Measurements from ENCODE around the gene MRAP. TPM values are rescaled to one million over a fixed set of nuclear protein-coding genes. Genes with fewer than 3 reads are reported as not detected.

Gene MRAP
- polyA plus RNA-seq, 3 donors = not detected

GRCh38 chr21:32333953-32334673 lies 35.5 kb downstream of the MRAP start:
- 97% methylated on average over 12 of the region's 19 CpGs for WGBS (ENCODE audit: insufficient coverage)
- peaks cover 87 to 94% of the 10 kb centered on the region in 2 donors for H3K36me3 Mint-ChIP-seq

DNA sequence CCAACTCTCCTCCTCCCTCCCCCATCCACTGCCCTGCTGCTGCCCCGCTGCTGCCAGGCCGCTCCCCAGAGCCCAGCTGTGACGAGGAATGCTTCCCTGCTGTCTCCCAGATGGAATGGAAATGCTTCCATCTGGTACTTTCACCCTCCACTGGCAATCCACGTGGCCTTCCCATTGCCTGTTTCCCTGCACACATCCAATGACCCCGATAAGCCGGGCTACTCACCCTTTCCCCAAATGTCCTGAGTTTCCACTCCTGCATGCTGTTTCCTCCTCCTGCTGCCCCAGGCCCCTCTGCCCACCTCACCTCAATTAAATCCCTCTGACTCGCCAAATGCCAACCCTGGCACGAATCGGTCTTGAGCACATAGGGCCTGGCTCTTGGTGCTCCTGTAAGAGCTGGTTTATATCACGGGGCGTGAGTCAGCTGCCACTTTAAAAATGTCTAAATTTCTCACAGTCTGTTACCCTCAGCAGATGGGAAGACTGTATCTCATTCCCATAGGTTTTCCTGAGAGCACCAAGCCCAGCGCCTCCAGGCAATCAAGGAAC lies 36.4 kb downstream of the MRAP start:
- no peak overlapping the region for H3K27ac ChIP-seq (ENCODE audit: low read depth in 1 of 2, low read length in 2 of 2)
- peaks cover 82 to 95% of the 10 kb centered on the region in 2 donors for H3K36me3 Mint-ChIP-seq
- no peak overlapping the region for H2AFZ ChIP-seq (ENCODE audit: insufficient read depth, low read depth, low read length, poor library complexity, severe bottlenecking)
- no peak overlapping the region for H3K4me3 ChIP-seq (replicated peaks in 1 of 3; ENCODE audit: low read depth in 2 of 3, low read length in 3 of 3)
- no peak overlapping the region for H3K9ac ChIP-seq (ENCODE audit: insufficient read depth, low read length, poor library complexity, severe bottlenecking)
- no peaks in the 10 kb centered on the region for H3K4me1 Mint-ChIP-seq
- 98% methylated on average over 12 of the region's 12 CpGs for WGBS (ENCODE audit: insufficient coverage)
- H3K36me3 ChIP-seq (replicated peaks in 1 of 2; ENCODE audit: control insufficient read depth in 1 of 2, insufficient read depth in 2 of 2, low read length in 2 of 2) = peaks cover 78 to 96% of the 10 kb centered on the region in 2 donors
- H3K9me3 ChIP-seq (replicated peaks in 1 of 2; ENCODE audit: control insufficient read depth in 1 of 2, insufficient read depth in 1 of 2, low read length in 2 of 2) = no peaks in the 10 kb centered on the region
- TF ChIP-seq, protein P1, sequence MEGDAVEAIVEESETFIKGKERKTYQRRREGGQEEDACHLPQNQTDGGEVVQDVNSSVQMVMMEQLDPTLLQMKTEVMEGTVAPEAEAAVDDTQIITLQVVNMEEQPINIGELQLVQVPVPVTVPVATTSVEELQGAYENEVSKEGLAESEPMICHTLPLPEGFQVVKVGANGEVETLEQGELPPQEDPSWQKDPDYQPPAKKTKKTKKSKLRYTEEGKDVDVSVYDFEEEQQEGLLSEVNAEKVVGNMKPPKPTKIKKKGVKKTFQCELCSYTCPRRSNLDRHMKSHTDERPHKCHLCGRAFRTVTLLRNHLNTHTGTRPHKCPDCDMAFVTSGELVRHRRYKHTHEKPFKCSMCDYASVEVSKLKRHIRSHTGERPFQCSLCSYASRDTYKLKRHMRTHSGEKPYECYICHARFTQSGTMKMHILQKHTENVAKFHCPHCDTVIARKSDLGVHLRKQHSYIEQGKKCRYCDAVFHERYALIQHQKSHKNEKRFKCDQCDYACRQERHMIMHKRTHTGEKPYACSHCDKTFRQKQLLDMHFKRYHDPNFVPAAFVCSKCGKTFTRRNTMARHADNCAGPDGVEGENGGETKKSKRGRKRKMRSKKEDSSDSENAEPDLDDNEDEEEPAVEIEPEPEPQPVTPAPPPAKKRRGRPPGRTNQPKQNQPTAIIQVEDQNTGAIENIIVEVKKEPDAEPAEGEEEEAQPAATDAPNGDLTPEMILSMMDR (IDR thresholded peaks at IDR 0.05) = no peak
- intact Hi-C loops (cut with micrococcal nuclease) = no loop called here
- H3K79me2 ChIP-seq (ENCODE audit: insufficient read depth, low read length) = no peaks in the 10 kb centered on the region
- H3K4me2 ChIP-seq (replicated peaks; ENCODE audit: extremely low read depth, low read length, poor library complexity, severe bottlenecking) = no peak overlapping the region
- H3K9me3 Mint-ChIP-seq = no peaks in the 10 kb centered on the region
- no peaks in the 10 kb centered on the region for H3K27me3 ChIP-seq (ENCODE audit: control insufficient read depth in 2 of 2, insufficient read depth in 2 of 2, low read length in 2 of 2)
- DNase-seq = no peak
- H3K4me3 Mint-ChIP-seq = no peak overlapping the region
- no peaks in the 10 kb centered on the region for H3K4me1 ChIP-seq (ENCODE audit: control insufficient read depth in 1 of 2, insufficient read depth in 2 of 2, low read length in 2 of 2)
- no peaks in the 10 kb centered on the region for H3K27me3 Mint-ChIP-seq (ENCODE audit: low read depth in 3 of 3)
- peak overlapping the region in 2 of 7 donors; percentile 8 to 18 for H3K27ac Mint-ChIP-seq
- H4K20me1 ChIP-seq (ENCODE audit: insufficient read depth, low read length) = no peaks in the 10 kb centered on the region

More at GRCh38 chr21:32333953-32334673, 35.5 kb downstream of the MRAP start:
- H3K9me3 Mint-ChIP-seq = no peaks in the 10 kb centered on the region
- no peak overlapping the region for H3K9ac ChIP-seq (ENCODE audit: insufficient read depth, low read length, poor library complexity, severe bottlenecking)
- no peaks in the 10 kb centered on the region for H3K79me2 ChIP-seq (ENCODE audit: insufficient read depth, low read length)
- H3K9me3 ChIP-seq (replicated peaks in 1 of 2; ENCODE audit: control insufficient read depth in 1 of 2, insufficient read depth in 1 of 2, low read length in 2 of 2) = no peaks in the 10 kb centered on the region
- H4K20me1 ChIP-seq (ENCODE audit: insufficient read depth, low read length) = no peaks in the 10 kb centered on the region
- intact Hi-C loops (cut with micrococcal nuclease) = no loop called here
- no peaks in the 10 kb centered on the region for H3K27me3 ChIP-seq (ENCODE audit: control insufficient read depth in 2 of 2, insufficient read depth in 2 of 2, low read length in 2 of 2)
- H3K27ac ChIP-seq (ENCODE audit: low read depth in 1 of 2, low read length in 2 of 2) = no peak overlapping the region
- no peaks in the 10 kb centered on the region for H3K4me1 ChIP-seq (ENCODE audit: control insufficient read depth in 1 of 2, insufficient read depth in 2 of 2, low read length in 2 of 2)
- H3K27me3 Mint-ChIP-seq (ENCODE audit: low read depth in 3 of 3) = no peaks in the 10 kb centered on the region
- no peak overlapping the region for H3K27ac Mint-ChIP-seq
- no peak overlapping the region for H2AFZ ChIP-seq (ENCODE audit: insufficient read depth, low read depth, low read length, poor library complexity, severe bottlenecking)
- H3K4me1 Mint-ChIP-seq = no peaks in the 10 kb centered on the region
- DNase-seq = no peak
- H3K36me3 ChIP-seq (replicated peaks in 1 of 2; ENCODE audit: control insufficient read depth in 1 of 2, insufficient read depth in 2 of 2, low read length in 2 of 2) = peaks cover 74 to 96% of the 10 kb centered on the region in 2 donors
- TF ChIP-seq, protein P1 (IDR thresholded peaks at IDR 0.05) = no peak
- H3K4me2 ChIP-seq (replicated peaks; ENCODE audit: extremely low read depth, low read length, poor library complexity, severe bottlenecking) = no peak overlapping the region
- no peak overlapping the region for H3K4me3 ChIP-seq (replicated peaks in 1 of 3; ENCODE audit: low read depth in 2 of 3, low read length in 3 of 3)
- no peak overlapping the region for H3K4me3 Mint-ChIP-seq

Measured in CD14-positive monocyte (primary cell).